Urothelium cell line (cell line): ENCODE measurements around the gene DLL1.

Experiments used
- DNase-seq: peaks from one replicate; pipeline ENCODE4 v3.0.0; 2011; ENCODE audit warnings: low spot score, mixed read lengths
- FAIRE-seq: peaks from 2 replicates; lab custom pipeline; 2011; peaks lifted over from hg19 to GRCh38; lab: Jason Lieb, UNC

Gene DLL1

GRCh38 chr6:170234419-170234818, 56.5 kb downstream of the DLL1 start:
- DNase-seq (no peak), FAIRE-seq (no peak)

GRCh38 chr6:170233286-170234205, 57.3 kb downstream of the DLL1 start:
- no peak for DNase-seq

More at GRCh38 chr6:170233286-170234205, 57.3 kb downstream of the DLL1 start:
- no peak for FAIRE-seq
